Panc1 (cell line): ENCODE data around the gene TEX13B. TPM values are rescaled to one million over a fixed set of nuclear protein-coding genes. Genes with fewer than 3 reads are reported as not detected.
A peak's percentile ranks its signal among the peaks of the same experiment; 100 is the strongest.

ENCODE experiments used
- ATAC-seq: fragments of 200-7000 bp; cut with Tn5 transposase; 2 replicates; pipeline ENCODE4 v1.9.1; 2020; ENCODE audit warnings: mild to moderate bottlenecking, moderate library complexity
- BruUV-seq: library from RNA; stranded (reverse); fragments of 400-500 nt; replicated peaks from 2 replicates; lab custom pipeline; 2021; lab: Mats Ljungman, UMichigan
- CTCF ChIA-PET: fragments of 300-600 bp; sonication (Branson Sonifier 250); formaldehyde crosslinking; loops from one replicate; lab custom pipeline; 2022; ENCODE audit warnings: antibody characterized with exemption; lab: Charles Lee
- POLR2A ChIA-PET: fragments of 300-600 bp; sonication (Branson Sonifier 250); formaldehyde crosslinking; loops from one replicate; lab custom pipeline; 2022; ENCODE audit warnings: antibody characterized with exemption; lab: Charles Lee
- DNase-seq: peaks from one replicate; pipeline ENCODE4 v3.0.0-alpha.2; 2010; ENCODE audit warnings: low read depth, low spot score
- H3K27ac ChIP-seq: 2 replicates; pipeline ENCODE4 v1.5.1; 2011; ENCODE audit warnings: mild to moderate bottlenecking, low read length, inconsistent platforms
- H3K27me3 ChIP-seq: fragments of 200-500 bp; sonication (Bioruptor generic); 2 replicates; pipeline ENCODE4 v1.6.0; 2014; ENCODE audit warnings: low read length, inconsistent platforms; ENCODE audit not compliant: control insufficient read depth, insufficient read depth
- H3K36me3 ChIP-seq: fragments of 200-500 bp; sonication (Bioruptor generic); 2 replicates; pipeline ENCODE4 v1.5.1; 2014; ENCODE audit warnings: inconsistent platforms, mild to moderate bottlenecking, low read length, moderate library complexity; ENCODE audit not compliant: control insufficient read depth, insufficient read depth
- H3K4me1 ChIP-seq: 2 replicates; pipeline ENCODE4 v1.5.1; 2011; ENCODE audit warnings: inconsistent platforms, mild to moderate bottlenecking, low read length, moderate library complexity; ENCODE audit not compliant: control insufficient read depth, insufficient read depth
- H3K4me3 ChIP-seq, 2 experiments: 2 replicates each; pipeline ENCODE4 v1.5.1; 2011 to 2012; ENCODE audit warnings: low read depth in 2 of 2, low read length in 2 of 2, mild to moderate bottlenecking in 2 of 2, inconsistent platforms in 1 of 2, moderate library complexity in 1 of 2
- H3K9me3 ChIP-seq: fragments of 200-500 bp; sonication (Bioruptor generic); 2 replicates; pipeline ENCODE4 v1.5.1; 2014; ENCODE audit warnings: low read depth, mild to moderate bottlenecking, inconsistent platforms, low read length, moderate library complexity; ENCODE audit not compliant: control insufficient read depth, insufficient read depth
- REST ChIP-seq, 2 experiments: IDR thresholded peaks; 2 replicates each; pipeline ENCODE4 v1.6.1; 2011 to 2012; ENCODE audit warnings: low read depth in 2 of 2, control low read depth in 1 of 2, low read length in 1 of 2, mild to moderate bottlenecking in 1 of 2, moderate library complexity in 1 of 2; ENCODE audit not compliant: insufficient read depth in 1 of 2
- SIN3A ChIP-seq: IDR thresholded peaks from 2 replicates; pipeline ENCODE4 v1.6.1; 2012; ENCODE audit warnings: low read depth, mild to moderate bottlenecking, low read length, moderate library complexity, borderline replicate concordance; ENCODE audit not compliant: insufficient read depth
- in situ Hi-C: cut with HindIII; loops from 2 replicates; pipeline ENCODE4 v1.10.0; 2016; ENCODE audit warnings: low sequenced_read_pairs, low pct_unique_long_range_greater_than_20kb
- intact Hi-C: fragments of 100-400 bp; cut with micrococcal nuclease; formaldehyde crosslinking; loops from one replicate; pipeline ENCODE4 v1.10.0; 2022; ENCODE audit not compliant: unreplicated experiment
- total RNA-seq: library from RNA; stranded (reverse); gene quantifications from one replicate; pipeline ENCODE4 v1.2.1, GENCODE V29; 2021; ENCODE audit not compliant: unreplicated experiment

The TEX13B gene
- total RNA-seq, 1 experiment from 2014 or later, result not detected

- BruUV-seq, result no TSS peak
- ChIA-PET POLR2A (no interaction called here), CTCF (no interaction called here)
- no peaks in the 10 kb centered on the region for H3K27me3 ChIP-seq
- H3K9me3 ChIP-seq, result no peaks in the 10 kb centered on the region
- ATAC-seq, result no peak
- no peak overlapping the region for H3K27ac ChIP-seq
- TF ChIP-seq SIN3A, result no peak
- TF ChIP-seq REST (IDR thresholded peaks at IDR 0.05; ENCODE audit: insufficient read depth in 1 of 2, low read depth in 2 of 2, low read length in 1 of 2), result peak in 1 of 2 experiments; percentile 73; a peak in 2 of 4 replicates
- DNase-seq, result no peak
- no peak overlapping the region for H3K4me3 ChIP-seq
- intact Hi-C loops (loop anchor here (10.0 kb wide), 1 partner anchor 141 kb away; no protein-coding TSS in a partner anchor), in situ Hi-C loops (no loop called here)
- H3K4me1 ChIP-seq, result no peaks in the 10 kb centered on the region
- H3K36me3 ChIP-seq, result no peaks in the 10 kb centered on the region
Observed at GRCh38 chrX:107934262-107934661, 47.9 kb downstream of the TEX13B start.

Other genes starting within 250 kb of the TEX13B start
- 7.2 TPM for gene TSC22D3, start 206.6 kb downstream of the TEX13B start, total RNA-seq
- gene NCBP2L, start 204.6 kb downstream of the TEX13B start, total RNA-seq, result not detected
- 24.7 TPM for gene MID2, start 156.5 kb downstream of the TEX13B start, total RNA-seq
- gene VSIG1, start 62.7 kb upstream of the TEX13B start, total RNA-seq, result not detected
- gene PSMD10, start 109.2 kb upstream of the TEX13B start, total RNA-seq, result 88.6 TPM
- gene ATG4A, start 109.4 kb upstream of the TEX13B start, total RNA-seq, result 13.7 TPM